Endodermal cell (in vitro differentiated cells): ENCODE data around the gene CAMK2A. TPM values are rescaled to one million over a fixed set of nuclear protein-coding genes. Genes with fewer than 3 reads are reported as not detected.
A peak's percentile ranks its signal among the peaks of the same experiment; 100 is the strongest.

Source experiments
- DNase-seq: peaks from one replicate; pipeline ENCODE4 v3.0.0-alpha.2; 2017
- H3K27ac ChIP-seq: 2 replicates; pipeline ENCODE4 v1.5.1; 2013; ENCODE audit warnings: mild to moderate bottlenecking, low read depth, low read length, moderate library complexity
- H3K27me3 ChIP-seq: 2 replicates; pipeline ENCODE4 v1.6.1; 2013; ENCODE audit warnings: mild to moderate bottlenecking, low read length, moderate library complexity; ENCODE audit not compliant: insufficient read depth, control insufficient read depth, poor library complexity, severe bottlenecking
- H3K36me3 ChIP-seq: 2 replicates; pipeline ENCODE4 v1.7.0; 2013; ENCODE audit warnings: mild to moderate bottlenecking, low read length, moderate library complexity; ENCODE audit not compliant: control insufficient read depth, insufficient read depth
- H3K4me1 ChIP-seq: one replicate; pipeline ENCODE4 v1.7.0; 2013; ENCODE audit warnings: low read length; ENCODE audit not compliant: control insufficient read depth, insufficient read depth
- H3K4me3 ChIP-seq: 2 replicates; pipeline ENCODE4 v1.5.1; 2013; ENCODE audit warnings: mild to moderate bottlenecking, low read length, moderate library complexity
- H3K9ac ChIP-seq: 2 replicates; pipeline ENCODE4 v1.6.1; 2013; ENCODE audit warnings: mild to moderate bottlenecking, low read length, moderate library complexity; ENCODE audit not compliant: poor library complexity, severe bottlenecking; ENCODE audit errors: extremely low read depth
- H3K9me3 ChIP-seq: 2 replicates; pipeline ENCODE4 v1.6.1; 2013; ENCODE audit warnings: mild to moderate bottlenecking, low read length, moderate library complexity; ENCODE audit not compliant: control insufficient read depth
- H3K27ac Mint-ChIP-seq: 2 replicates; pipeline ENCODE4 v1.8.0; 2020; ENCODE audit warnings: mixed read lengths
- H3K27me3 Mint-ChIP-seq: 2 replicates; pipeline ENCODE4 v1.8.0; 2021; ENCODE audit warnings: mild to moderate bottlenecking, mixed read lengths; ENCODE audit not compliant: insufficient read depth
- H3K36me3 Mint-ChIP-seq: 2 replicates; pipeline ENCODE4 v1.8.0; 2020; ENCODE audit warnings: low read depth, mixed read lengths
- H3K4me1 Mint-ChIP-seq: 2 replicates; pipeline ENCODE4 v1.8.0; 2020; ENCODE audit warnings: mixed read lengths
- H3K4me3 Mint-ChIP-seq: 2 replicates; pipeline ENCODE4 v1.8.0; 2020; ENCODE audit warnings: mild to moderate bottlenecking, moderate library complexity, mixed read lengths
- H3K9me3 Mint-ChIP-seq: 2 replicates; pipeline ENCODE4 v1.8.0; 2020; ENCODE audit warnings: mild to moderate bottlenecking, mixed read lengths
- CTCF ChIP-seq: fragments of 200-600 bp; sonication (generic); conservative IDR thresholded peaks from 2 replicates; pipeline ENCODE4 v1.5.0; 2021; ENCODE audit warnings: antibody characterized with exemption, mild to moderate bottlenecking
- WGBS, 2 experiments: methylation state at CpG; one replicate each; pipeline versions ENCODE4 v1.1.5 to v1.1.7; 2013; ENCODE audit warnings: missing lambda C conversion rate in 2 of 2, mixed read lengths in 1 of 2; ENCODE audit not compliant: insufficient coverage in 1 of 2, insufficient read length in 1 of 2; 5-methylcytosine and 5-hydroxymethylcytosine counted together
- total RNA-seq, 2 donors: library from RNA; stranded (reverse); fragmentation: NEBNext Ultra II Directional in 1 of 2; extraction: Animal tissue kit (Norgen Biotek cat#: 25700) in 1 of 2; gene quantifications; 2 replicates in 1 of 2; 3 replicates in 1 of 2; pipeline ENCODE4 v1.2.1, GENCODE V29; 2021

The CAMK2A gene
- total RNA-seq, 2 donors from 2014 or later = 0.31 to 0.49 TPM

GRCh38 chr5:150257424-150257823 lies 32.1 kb downstream of the CAMK2A start:
- Histone ChIP-seq H3K4me3 (no peak overlapping the region), H3K27ac (peak overlapping the region; percentile 64), H3K4me1 (peaks cover 10% of the 10 kb centered on the region), H3K27me3 (no peaks in the 10 kb centered on the region), H3K9ac (no peak overlapping the region), H3K36me3 (no peaks in the 10 kb centered on the region), H3K9me3 (no peaks in the 10 kb centered on the region)
- Mint-ChIP-seq H3K9me3 (no peaks in the 10 kb centered on the region), H3K4me1 (peaks cover 11% of the 10 kb centered on the region), H3K36me3 (no peaks in the 10 kb centered on the region), H3K4me3 (no peak overlapping the region), H3K27ac (no peak overlapping the region), H3K27me3 (peaks cover 6% of the 10 kb centered on the region)
- no peak for TF ChIP-seq CTCF
- WGBS, 2 experiments = 91 to 95% methylated on average over 11 of the region's 11 CpGs
- no peak for DNase-seq

GRCh38 chr5:150256410-150257064 lies 33.0 kb downstream of the CAMK2A start:
- Histone ChIP-seq H3K9ac (no peak overlapping the region), H3K4me1 (peaks cover 14% of the 10 kb centered on the region), H3K36me3 (no peaks in the 10 kb centered on the region), H3K9me3 (no peaks in the 10 kb centered on the region), H3K4me3 (no peak overlapping the region), H3K27ac (no peak overlapping the region), H3K27me3 (no peaks in the 10 kb centered on the region)
- TF ChIP-seq CTCF = peak; percentile 78
- Mint-ChIP-seq H3K4me1 (peaks cover 11% of the 10 kb centered on the region), H3K27me3 (peaks cover 2% of the 10 kb centered on the region), H3K36me3 (no peaks in the 10 kb centered on the region), H3K4me3 (no peak overlapping the region), H3K9me3 (no peaks in the 10 kb centered on the region), H3K27ac (no peak overlapping the region)
- DNase-seq = peak; percentile 83
- WGBS, 2 experiments = 70 to 73% methylated on average over 6 to 12 of the region's 12 CpGs

- no peak overlapping the region for H3K27ac ChIP-seq
- H3K27me3 ChIP-seq = no peaks in the 10 kb centered on the region
- H3K9ac ChIP-seq = no peak overlapping the region
- peaks cover 16% of the 10 kb centered on the region for H3K4me1 ChIP-seq
- H3K27ac Mint-ChIP-seq = no peak overlapping the region
- H3K27me3 Mint-ChIP-seq = no peaks in the 10 kb centered on the region
- no peak overlapping the region for H3K4me3 Mint-ChIP-seq
- no peaks in the 10 kb centered on the region for H3K9me3 ChIP-seq
- DNase-seq = no peak
- 87 to 93% methylated on average over 3 to 6 of the region's 6 CpGs for WGBS, 2 experiments
- no peaks in the 10 kb centered on the region for H3K36me3 ChIP-seq
- TF ChIP-seq CTCF = no peak
- no peak overlapping the region for H3K4me3 ChIP-seq
- H3K36me3 Mint-ChIP-seq = no peaks in the 10 kb centered on the region
- H3K4me1 Mint-ChIP-seq = peaks cover 11% of the 10 kb centered on the region
- no peaks in the 10 kb centered on the region for H3K9me3 Mint-ChIP-seq
Observed at GRCh38 chr5:150255659-150256409, 33.7 kb downstream of the CAMK2A start.
